Loucy (cell line): Measurements from ENCODE around the gene SQSTM1.

Experiments
- H2AFZ ChIP-seq: fragments of 200-600 bp; sonication (generic); 2 replicates; pipeline ENCODE4 v1.6.0; 2016; ENCODE audit warnings: antibody characterized with exemption, mild to moderate bottlenecking, low read length, moderate library complexity
- H3F3A ChIP-seq: fragments of 200-600 bp; 2 replicates; pipeline ENCODE4 v1.6.0; 2016; ENCODE audit warnings: antibody characterized with exemption, low read depth, mild to moderate bottlenecking
- H3K27me3 ChIP-seq: fragments of 200-600 bp; sonication (generic); 2 replicates; pipeline ENCODE4 v1.6.1; 2014; ENCODE audit warnings: low read length, mild to moderate bottlenecking; ENCODE audit not compliant: insufficient read depth, poor library complexity, severe bottlenecking
- H3K36me3 ChIP-seq: fragments of 200-600 bp; sonication (generic); 2 replicates; pipeline ENCODE4 v1.6.1; 2016; ENCODE audit warnings: low read length; ENCODE audit not compliant: insufficient read depth
- H3K4me1 ChIP-seq: fragments of 200-600 bp; sonication (generic); 2 replicates; pipeline ENCODE4 v1.5.1; 2014; ENCODE audit warnings: low read length, mild to moderate bottlenecking; ENCODE audit not compliant: insufficient read depth, poor library complexity, severe bottlenecking
- H3K4me2 ChIP-seq: fragments of 200-600 bp; sonication (generic); 2 replicates; pipeline ENCODE4 v1.6.0; 2014; ENCODE audit warnings: antibody characterized with exemption, low read length, low read depth, mild to moderate bottlenecking; ENCODE audit not compliant: poor library complexity, severe bottlenecking
- H3K4me3 ChIP-seq: fragments of 200-600 bp; sonication (generic); 2 replicates; pipeline ENCODE4 v1.5.1; 2014; ENCODE audit warnings: low read length, mild to moderate bottlenecking, mixed read lengths; ENCODE audit not compliant: poor library complexity, severe bottlenecking
- H3K79me2 ChIP-seq: fragments of 200-600 bp; sonication (generic); 2 replicates; pipeline ENCODE4 v1.6.1; 2014; ENCODE audit warnings: low read length; ENCODE audit not compliant: insufficient read depth
- H3K9ac ChIP-seq: fragments of 200-600 bp; sonication (generic); 2 replicates; pipeline ENCODE4 v1.6.0; 2014; ENCODE audit warnings: mild to moderate bottlenecking, low read depth, low read length, moderate library complexity; ENCODE audit not compliant: poor library complexity, severe bottlenecking
- H3K9me2 ChIP-seq: fragments of 200-600 bp; sonication (generic); replicated peaks from 2 replicates; pipeline ENCODE4 v1.6.1; 2016; ENCODE audit warnings: low read depth, low read length, mixed read lengths
- H3K9me3 ChIP-seq: fragments of 200-600 bp; sonication (generic); 2 replicates; pipeline ENCODE4 v1.6.1; 2014; ENCODE audit warnings: mild to moderate bottlenecking, antibody characterized with exemption, low read length, low read depth; ENCODE audit not compliant: insufficient read depth
- H4K20me1 ChIP-seq: fragments of 200-600 bp; sonication (generic); 2 replicates; pipeline ENCODE4 v1.6.0; 2014; ENCODE audit warnings: antibody characterized with exemption, low read length, mild to moderate bottlenecking; ENCODE audit not compliant: insufficient read depth, poor library complexity, severe bottlenecking
- EZH2phosphoT487 ChIP-seq: fragments of 200-600 bp; IDR thresholded peaks from 2 replicates; pipeline ENCODE4 v1.6.1; 2018; ENCODE audit warnings: antibody characterized with exemption, mild to moderate bottlenecking, moderate library complexity, borderline replicate concordance
- TF ChIP-seq, protein P1 (sequence below): fragments of 200-600 bp; sonication (generic); conservative IDR thresholded peaks from 2 replicates; pipeline ENCODE4 v1.5.1; 2014; ENCODE audit warnings: mild to moderate bottlenecking, antibody characterized with exemption, low read length

Gene SQSTM1

GRCh38 chr5:179876610-179876952, 55.9 kb downstream of the SQSTM1 start:
- Histone ChIP-seq H3K4me3 (no peak overlapping the region), H3K4me2 (no peak overlapping the region), H3K79me2 (no peaks in the 10 kb centered on the region), H3K27me3 (no peaks in the 10 kb centered on the region), H3K9me2 (no peaks in the 10 kb centered on the region), H3K36me3 (peaks cover 5% of the 10 kb centered on the region; the same call in 1 of the 2 replicates), H3K9me3 (no peaks in the 10 kb centered on the region), H4K20me1 (no peaks in the 10 kb centered on the region), H2AFZ (no peak overlapping the region), H3K4me1 (no peaks in the 10 kb centered on the region), H3F3A (no peaks in the 10 kb centered on the region), H3K9ac (no peak overlapping the region)
- TF ChIP-seq EZH2phosphoT487, result no peak
- TF ChIP-seq, protein P1, sequence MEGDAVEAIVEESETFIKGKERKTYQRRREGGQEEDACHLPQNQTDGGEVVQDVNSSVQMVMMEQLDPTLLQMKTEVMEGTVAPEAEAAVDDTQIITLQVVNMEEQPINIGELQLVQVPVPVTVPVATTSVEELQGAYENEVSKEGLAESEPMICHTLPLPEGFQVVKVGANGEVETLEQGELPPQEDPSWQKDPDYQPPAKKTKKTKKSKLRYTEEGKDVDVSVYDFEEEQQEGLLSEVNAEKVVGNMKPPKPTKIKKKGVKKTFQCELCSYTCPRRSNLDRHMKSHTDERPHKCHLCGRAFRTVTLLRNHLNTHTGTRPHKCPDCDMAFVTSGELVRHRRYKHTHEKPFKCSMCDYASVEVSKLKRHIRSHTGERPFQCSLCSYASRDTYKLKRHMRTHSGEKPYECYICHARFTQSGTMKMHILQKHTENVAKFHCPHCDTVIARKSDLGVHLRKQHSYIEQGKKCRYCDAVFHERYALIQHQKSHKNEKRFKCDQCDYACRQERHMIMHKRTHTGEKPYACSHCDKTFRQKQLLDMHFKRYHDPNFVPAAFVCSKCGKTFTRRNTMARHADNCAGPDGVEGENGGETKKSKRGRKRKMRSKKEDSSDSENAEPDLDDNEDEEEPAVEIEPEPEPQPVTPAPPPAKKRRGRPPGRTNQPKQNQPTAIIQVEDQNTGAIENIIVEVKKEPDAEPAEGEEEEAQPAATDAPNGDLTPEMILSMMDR, result no peak

GRCh38 chr5:179878222-179879002, 57.7 kb downstream of the SQSTM1 start:
- Histone ChIP-seq H3K4me1 (no peaks in the 10 kb centered on the region), H3K4me3 (no peak overlapping the region), H3K36me3 (no peaks in the 10 kb centered on the region; the same call in 1 of the 2 replicates), H3K27me3 (no peaks in the 10 kb centered on the region), H4K20me1 (no peaks in the 10 kb centered on the region), H3K79me2 (no peaks in the 10 kb centered on the region), H3K9ac (no peak overlapping the region), H3F3A (no peaks in the 10 kb centered on the region), H2AFZ (no peak overlapping the region), H3K9me3 (no peaks in the 10 kb centered on the region), H3K9me2 (no peaks in the 10 kb centered on the region), H3K4me2 (no peak overlapping the region)
- no peak for TF ChIP-seq EZH2phosphoT487
- TF ChIP-seq, protein P1, result no peak

- no peaks in the 10 kb centered on the region for H3K9me2 ChIP-seq
- H2AFZ ChIP-seq, result no peak overlapping the region
- peaks cover 7% of the 10 kb centered on the region; the same call in 1 of the 2 replicates for H3K36me3 ChIP-seq
- H4K20me1 ChIP-seq, result no peaks in the 10 kb centered on the region
- H3K27me3 ChIP-seq, result no peaks in the 10 kb centered on the region
- no peaks in the 10 kb centered on the region for H3K4me1 ChIP-seq
- no peaks in the 10 kb centered on the region for H3K9me3 ChIP-seq
- no peaks in the 10 kb centered on the region for H3K79me2 ChIP-seq
- H3K4me3 ChIP-seq, result no peak overlapping the region
- no peaks in the 10 kb centered on the region for H3F3A ChIP-seq
- H3K4me2 ChIP-seq, result no peak overlapping the region
- no peak for TF ChIP-seq EZH2phosphoT487
- TF ChIP-seq, protein P1, result no peak
- H3K9ac ChIP-seq, result no peak overlapping the region
These were observed 58.4 kb downstream of the SQSTM1 start for GRCh38 chr5:179879003-179879689.
